Psoas muscle (tissue), 8 donors: ENCODE results near the gene INPP5E. TPM values are rescaled to one million over a fixed set of nuclear protein-coding genes. Genes with fewer than 3 reads are reported as not detected.
"Not testable (repeated sequence)": the region's sequence is repeated elsewhere in the genome, so short reads cannot be mapped to it uniquely, and the experiment has no call there.

ENCODE experiments used
- ATAC-seq, 4 donors: fragments of 200-7000 bp; cut with Tn5 transposase; one replicate each; pipeline ENCODE4 v1.9.1; 2020; ENCODE audit warnings: moderate library complexity in 3 of 4, mild to moderate bottlenecking in 2 of 4
- DNase-seq, 2 donors: peaks; one replicate each; pipeline ENCODE4 v3.0.0-alpha.2; 2020
- H3K27ac ChIP-seq: fragments of 200-600 bp; one replicate; pipeline ENCODE4 v1.8.0; 2022
- H3K27me3 ChIP-seq, 3 donors: fragments of 200-600 bp in 1 of 3; one replicate each; pipeline versions ENCODE4 v1.6.1 to v1.8.0; 2013 to 2022; ENCODE audit warnings: low read length in 2 of 3, mild to moderate bottlenecking in 2 of 3, moderate library complexity in 1 of 3; ENCODE audit not compliant: insufficient read depth in 3 of 3
- H3K36me3 ChIP-seq, 2 donors: fragments of 200-600 bp in 1 of 2; one replicate each; pipeline versions ENCODE4 v1.6.1 to v1.8.0; 2013 to 2022; ENCODE audit warnings: low read depth in 1 of 2, mild to moderate bottlenecking in 1 of 2, moderate library complexity in 1 of 2; ENCODE audit not compliant: insufficient read depth in 1 of 2
- H3K4me1 ChIP-seq: fragments of 200-600 bp; one replicate; pipeline ENCODE4 v1.8.0; 2022
- H3K4me3 ChIP-seq: fragments of 200-600 bp; one replicate; pipeline ENCODE4 v1.8.0; 2022; ENCODE audit warnings: mild to moderate bottlenecking
- H3K9me3 ChIP-seq: fragments of 200-600 bp; one replicate; pipeline ENCODE4 v1.8.0; 2022
- CTCF ChIP-seq: fragments of 200-600 bp; IDR thresholded peaks from one replicate; pipeline ENCODE4 v1.8.0; 2022; ENCODE audit warnings: antibody characterized with exemption
- WGBS, 3 donors: extraction: QIAGEN DNeasy Blood & Tissue Kit; methylation state at CpG; one replicate each; pipeline versions ENCODE4 v1.1.6 to v1.1.7; 2013; 5-methylcytosine and 5-hydroxymethylcytosine counted together
- intact Hi-C, 2 donors: fragments of 100-400 bp; cut with DNase I; formaldehyde crosslinking; loops; one replicate each; pipeline versions ENCODE4 v1.11.0 to v1.14.2; 2022
- polyA plus RNA-seq, 3 donors: library from polyadenylated mRNA; stranded (reverse); fragments of 200-250 nt; gene quantifications; one replicate each; pipeline ENCODE4 v1.2.3, GENCODE V29; 2013
- total RNA-seq, 4 donors: library from RNA; stranded (reverse); fragmentation: NEBNext Ultra II Directional in 2 of 4; extraction: Animal tissue kit (Norgen Biotek cat#: 25700) in 2 of 4; gene quantifications; one replicate each; pipeline versions ENCODE4 v1.2.1 to v1.2.4, GENCODE V29; 2021 to 2023
- donor health status: healthy with polysubstance abuse.
- donor health status: DM: no; HTN: no; CAD: no; lungs with moderate emphysema.
- donor health status: Bipolar disorder and iron deficiency.
- donor health status: healthy.
- donor health status: DM: yes; HTN: yes; CAD: no.
- donor health status: DM: no; HTN: no; CAD: no.
- donor health status: DM: no; HTN: no; CAD: no.
- donor health status: DM: yes; HTN: yes; CAD: no.

INPP5E gene
- total and polyA plus RNA-seq, 7 donors, result 4.7 to 9.6 (median 5.3) TPM

- ATAC-seq, result peak; percentile 91 to 97 (median 92)
- no peak for TF ChIP-seq CTCF
- H3K36me3 ChIP-seq, result peaks cover 0 to 66% of the 10 kb centered on the region in 2 donors
- intact Hi-C loops, result loop anchor here (5.0 kb wide), 2 partner anchors 62 to 67 kb away; no protein-coding TSS in a partner anchor
- peaks cover 25% of the 10 kb centered on the region for H3K4me1 ChIP-seq
- peak within 1 kb of the TSS; percentile 94 for H3K27ac ChIP-seq
- 0% methylated on average over 69 to 83 of the region's 83 CpGs for WGBS, 3 donors
- peak within 1 kb of the TSS; percentile 99 for H3K4me3 ChIP-seq
- peak; percentile 94 to 96 for DNase-seq
- H3K9me3 ChIP-seq, result no peaks in the 10 kb centered on the region
- no peaks in the 10 kb centered on the region for H3K27me3 ChIP-seq
These were observed 29.0 kb downstream of the INPP5E start, which contains the start of the genes ENTR1 and PMPCA for GRCh38 chr9:136410500-136411287. ENTR1 (minus strand) TSS chr9:136410614; CDS start chr9:136410397, 217 bp downstream. PMPCA (plus strand) TSS chr9:136410658; CDS start chr9:136410669, 11 bp downstream.

- Histone ChIP-seq H3K9me3 (no peaks in the 10 kb centered on the region), H3K27ac (peak overlapping the region; percentile 94), H3K4me3 (peak overlapping the region; percentile 99), H3K36me3 (peaks cover 0 to 66% of the 10 kb centered on the region in 2 donors), H3K27me3 (no peaks in the 10 kb centered on the region), H3K4me1 (peaks cover 25% of the 10 kb centered on the region)
- no peak for DNase-seq
- peak; percentile 17 to 52 (median 50) for ATAC-seq
- WGBS, 3 donors, result 8 to 15% (median 8%) methylated on average over 37 to 71 of the region's 71 CpGs
- TF ChIP-seq CTCF, result no peak
- intact Hi-C loops, result loop anchor here (5.0 kb wide), 2 partner anchors 62 to 67 kb away; no protein-coding TSS in a partner anchor
These were observed 29.8 kb downstream of the INPP5E start for GRCh38 chr9:136409557-136410455.

- H3K4me1 ChIP-seq, result peaks cover 25% of the 10 kb centered on the region
- no peak overlapping the region for H3K27ac ChIP-seq
- no peak overlapping the region for H3K4me3 ChIP-seq
- intact Hi-C loops, result loop anchor here in 1 of 2 donors (2.0 kb wide), 1 partner anchor 43 kb away; no protein-coding TSS in a partner anchor
- no peaks in the 10 kb centered on the region for H3K27me3 ChIP-seq
- TF ChIP-seq CTCF, result no peak
- H3K36me3 ChIP-seq, result peaks cover 0 to 61% of the 10 kb centered on the region in 2 donors
- ATAC-seq (no peak), DNase-seq (no peak)
- 81 to 85% (median 83%) methylated on average over 7 of the region's 7 CpGs for WGBS, 3 donors
- no peaks in the 10 kb centered on the region for H3K9me3 ChIP-seq
These were observed 31.7 kb downstream of the INPP5E start for GRCh38 chr9:136407911-136408310.

- Histone ChIP-seq H3K36me3 (peaks cover 0 to 59% of the 10 kb centered on the region in 2 donors), H3K4me1 (peaks cover 19% of the 10 kb centered on the region)
- ATAC-seq, H3K27me3 ChIP-seq, H3K27ac ChIP-seq, DNase-seq, H3K9me3 ChIP-seq, H3K4me3 ChIP-seq: not testable (repeated sequence)
- WGBS, 3 donors, result 90 to 95% (median 94%) methylated on average over 28 of the region's 28 CpGs
- intact Hi-C loops, result loop anchor here in 1 of 2 donors (2.0 kb wide), 1 partner anchor 42 kb away; no protein-coding TSS in a partner anchor
These were observed 32.6 kb downstream of the INPP5E start for GRCh38 chr9:136407061-136407460.

- intact Hi-C loops, result loop anchor here in 1 of 2 donors (2.0 kb wide), 1 partner anchor 41 kb away; no protein-coding TSS in a partner anchor
- H3K27ac ChIP-seq, H3K27me3 ChIP-seq, DNase-seq, H3K4me3 ChIP-seq, ATAC-seq, H3K9me3 ChIP-seq, H3K4me1 ChIP-seq: not testable (repeated sequence)
- H3K36me3 ChIP-seq, result peaks cover 0 to 62% of the 10 kb centered on the region in 2 donors
- WGBS, 3 donors, result 89 to 91% (median 90%) methylated on average over 10 of the region's 10 CpGs
These were observed 33.7 kb downstream of the INPP5E start for GRCh38 chr9:136405904-136406303.
